HepG2 (cell line): ENCODE results near the gene SNRNP35. TPM values are rescaled to one million over a fixed set of nuclear protein-coding genes. Genes with fewer than 3 reads are reported as not detected.

Experiments used
- AKAP8 ChIP-seq: sonication (generic); formaldehyde crosslinking; IDR thresholded peaks from 2 replicates; pipeline ENCODE4 v1.5.1; 2020; ENCODE audit warnings: mild to moderate bottlenecking, missing genetic modification reagents
- BCL3 ChIP-seq: sonication (generic); formaldehyde crosslinking; IDR thresholded peaks from 2 replicates; pipeline ENCODE4 v1.5.1; 2020; ENCODE audit warnings: mild to moderate bottlenecking, missing genetic modification reagents, moderate library complexity
- BORCS8-MEF2B ChIP-seq: sonication (generic); formaldehyde crosslinking; IDR thresholded peaks from 2 replicates; pipeline ENCODE4 v1.8.0; 2022; ENCODE audit warnings: mild to moderate bottlenecking, missing genetic modification reagents
- DNMT3B ChIP-seq: conservative IDR thresholded peaks from 2 replicates; pipeline ENCODE4 v1.6.1; 2016; ENCODE audit warnings: missing biosample characterization, control low read depth
- FOXP4 ChIP-seq: sonication (generic); formaldehyde crosslinking; IDR thresholded peaks from 2 replicates; pipeline ENCODE4 v1.4.0; 2020; ENCODE audit warnings: missing genetic modification reagents
- NCOA2 ChIP-seq: sonication (generic); formaldehyde crosslinking; IDR thresholded peaks from 2 replicates; pipeline ENCODE4 v1.8.0; 2022; ENCODE audit warnings: inconsistent platforms
- NKX3-1 ChIP-seq: sonication (generic); formaldehyde crosslinking; IDR thresholded peaks from 2 replicates; pipeline ENCODE4 v1.5.0; 2020; ENCODE audit warnings: missing genetic modification reagents
- RBFOX2 ChIP-seq: fragments of 200-400 bp; formaldehyde crosslinking; IDR thresholded peaks from 2 replicates; pipeline ENCODE4 v1.6.1; 2017; ENCODE audit warnings: low read depth, mild to moderate bottlenecking, low read length
- REL ChIP-seq: sonication (generic); formaldehyde crosslinking; conservative IDR thresholded peaks from 2 replicates; pipeline ENCODE4 v1.8.0; 2022; ENCODE audit warnings: mild to moderate bottlenecking, missing genetic modification reagents, moderate library complexity
- SOX13 ChIP-seq, 3 experiments: fragments of 450-650 bp in 1 of 3; sonication (generic) in 1 of 3; formaldehyde crosslinking in 1 of 3; IDR thresholded peaks in 2 of 3; conservative IDR thresholded peaks in 1 of 3; 2 replicates each; pipeline versions ENCODE4 v1.5.0 to v1.6.1; 2016 to 2020; ENCODE audit warnings: antibody characterized with exemption in 1 of 3, mild to moderate bottlenecking in 1 of 3, missing compliant biosample characterization in 1 of 3, missing genetic modification reagents in 1 of 3, moderate library complexity in 1 of 3
- WIZ ChIP-seq: sonication (generic); formaldehyde crosslinking; IDR thresholded peaks from 2 replicates; pipeline ENCODE4 v1.5.1; 2020; ENCODE audit warnings: mild to moderate bottlenecking, missing genetic modification reagents
- ZFP36L1 ChIP-seq: sonication (generic); formaldehyde crosslinking; IDR thresholded peaks from 2 replicates; pipeline ENCODE4 v1.8.0; 2022; ENCODE audit warnings: mild to moderate bottlenecking, missing genetic modification reagents, moderate library complexity
- ZFYVE20 ChIP-seq: sonication (generic); formaldehyde crosslinking; IDR thresholded peaks from 2 replicates; pipeline ENCODE4 v1.8.0; 2023; ENCODE audit warnings: low read depth, mild to moderate bottlenecking, moderate library complexity, missing genetic modification reagents, borderline replicate concordance
- ZNF274 ChIP-seq: sonication (generic); formaldehyde crosslinking; IDR thresholded peaks from 2 replicates; pipeline ENCODE4 v1.5.1; 2020; ENCODE audit warnings: mild to moderate bottlenecking, missing genetic modification reagents
- ZNF382 ChIP-seq: sonication (generic); formaldehyde crosslinking; IDR thresholded peaks from 2 replicates; pipeline ENCODE4 v1.5.0; 2020; ENCODE audit warnings: missing genetic modification reagents, mild to moderate bottlenecking, borderline replicate concordance
- ZNF441 ChIP-seq: sonication (generic); formaldehyde crosslinking; IDR thresholded peaks from 2 replicates; pipeline ENCODE4 v1.7.0; 2021; ENCODE audit warnings: missing genetic modification reagents, borderline replicate concordance
- ZNF501 ChIP-seq: sonication (generic); formaldehyde crosslinking; IDR thresholded peaks from 2 replicates; pipeline ENCODE4 v1.5.1; 2020; ENCODE audit warnings: mild to moderate bottlenecking, moderate library complexity, missing genetic modification reagents
- ZNF503 ChIP-seq: sonication (generic); formaldehyde crosslinking; IDR thresholded peaks from 2 replicates; pipeline ENCODE4 v1.4.0; 2020; ENCODE audit warnings: missing genetic modification reagents
- ZNF629 ChIP-seq: sonication (generic); formaldehyde crosslinking; conservative IDR thresholded peaks from 2 replicates; pipeline ENCODE4 v1.5.0; 2020; ENCODE audit warnings: missing genetic modification reagents
- ZNF704 ChIP-seq: sonication (generic); formaldehyde crosslinking; IDR thresholded peaks from 2 replicates; pipeline ENCODE4 v1.8.1; 2023; ENCODE audit warnings: mild to moderate bottlenecking, inconsistent platforms, moderate library complexity, missing genetic modification reagents, borderline replicate concordance
- ZNF850 ChIP-seq: sonication (generic); formaldehyde crosslinking; conservative IDR thresholded peaks from 2 replicates; pipeline ENCODE4 v1.9.0; 2021; ENCODE audit warnings: mild to moderate bottlenecking, missing genetic modification reagents
- polyA plus RNA-seq, 8 experiments: library from polyadenylated mRNA; depleted of rRNA in 3 of 8; stranded (reverse) in 7 of 8; unstranded in 1 of 8; fragments of >200 nt; fragmentation: Illumina TruSeq in 4 of 8; extraction: Trizol in 4 of 8; gene quantifications; 2 replicates each; pipeline versions ENCODE4 v1.2.1 to v1.2.3, GENCODE V29; 2011 to 2016; ENCODE audit warnings: low read depth in 4 of 8, missing spikeins in 1 of 8, mixed read lengths in 1 of 8; ENCODE audit not compliant: insufficient read depth in 1 of 8
- total RNA-seq, 5 experiments: library from RNA; depleted of rRNA; stranded (reverse); fragments of >200 nt; fragmentation: Illumina TruSeq; extraction: Trizol; gene quantifications; 2 replicates each; pipeline ENCODE4 v1.2.3, GENCODE V29; 2016; ENCODE audit warnings: low read depth in 1 of 5

Gene SNRNP35
- total and polyA plus RNA-seq, 2 of the 13 experiments (the other 11 are each of a cell fraction or from before 2014, with no cell fraction given): 11.3 to 22.6 TPM

GRCh38 chr12:123457980-123458779 is at the start of gene SNRNP35 (continued):
- TF ChIP-seq FOXP4 (peak; percentile 27; the same call in 1 of the 2 replicates), ZNF501 (CRISPR knock-in tag) (peak; percentile 85), BCL3 (CRISPR knock-in tag) (no peak; the same call in 1 of the 2 replicates), ZNF850 (CRISPR knock-in tag) (0 out of 2 replicates have a peak, but pooled peaks have one; percentile 51), ZNF629 (CRISPR knock-in tag) (peak; percentile 12; the same call in 1 of the 2 replicates), NCOA2 (CRISPR knock-in tag) (peak; percentile 30; the same call in 1 of the 2 replicates), DNMT3B (0 out of 2 replicates have a peak, but pooled peaks have one; percentile 55), AKAP8 (CRISPR knock-in tag) (peak; percentile 59; the same call in 1 of the 2 replicates), ZNF441 (CRISPR knock-in tag) (peak; percentile 92), RBFOX2 (peak; percentile 92), ZNF503 (CRISPR knock-in tag) (peak; percentile 50; the same call in 1 of the 2 replicates), ZNF704 (CRISPR knock-in tag) (0 out of 2 replicates have a peak, but pooled peaks have one; percentile 49), BORCS8-MEF2B (CRISPR knock-in tag) (peak; percentile 70; the same call in 1 of the 2 replicates), REL (CRISPR knock-in tag) (peak; percentile 74; the same call in 1 of the 2 replicates), SOX13 (IDR thresholded peaks at IDR 0.05) (no peak), SOX13 (CRISPR knock-in tag; conservative IDR thresholded peaks at IDR 0.05 in 1 of 2, IDR thresholded peaks at IDR 0.05 in 1 of 2) (peak in 1 of 2 experiments; percentile 51; a peak in 1 of 4 replicates), ZFP36L1 (CRISPR knock-in tag) (no peak), ZNF274 (peak; percentile 73; the same call in 1 of the 2 replicates), NKX3-1 (peak; percentile 31; the same call in 1 of the 2 replicates), ZFYVE20 (CRISPR knock-in tag) (peak; percentile 32; the same call in 1 of the 2 replicates), WIZ (peak; percentile 75; the same call in 1 of the 2 replicates), ZNF382 (CRISPR knock-in tag) (no peak)
